HepG2 (cell line): Measurements from ENCODE around the gene TMIGD3. TPM values are rescaled to one million over a fixed set of nuclear protein-coding genes. Genes with fewer than 3 reads are reported as not detected.

Experiments
- ARNT2 ChIP-seq: sonication (generic); formaldehyde crosslinking; IDR thresholded peaks from 2 replicates; pipeline ENCODE4 v1.8.0; 2022; ENCODE audit warnings: mild to moderate bottlenecking, low read depth, missing genetic modification reagents, moderate library complexity
- GFI1 ChIP-seq: sonication (generic); formaldehyde crosslinking; IDR thresholded peaks from 2 replicates; pipeline ENCODE4 v1.5.0; 2020; ENCODE audit warnings: missing genetic modification reagents, mild to moderate bottlenecking, borderline replicate concordance
- GMEB1 ChIP-seq: sonication (generic); formaldehyde crosslinking; IDR thresholded peaks from 2 replicates; pipeline ENCODE4 v1.5.1; 2020; ENCODE audit warnings: missing genetic modification reagents, mild to moderate bottlenecking, borderline replicate concordance
- HNF4G ChIP-seq, 2 experiments: sonication (generic) in 1 of 2; formaldehyde crosslinking in 1 of 2; IDR thresholded peaks; 2 replicates each; pipeline versions ENCODE4 v1.4.0 to v1.6.1; 2011 to 2020; ENCODE audit warnings: borderline replicate concordance in 2 of 2, low read depth in 2 of 2, mild to moderate bottlenecking in 2 of 2, low read length in 1 of 2, missing genetic modification reagents in 1 of 2, moderate library complexity in 1 of 2
- JUNB ChIP-seq: sonication (generic); formaldehyde crosslinking; IDR thresholded peaks from 2 replicates; pipeline ENCODE4 v1.8.0; 2022; ENCODE audit warnings: missing genetic modification reagents, mild to moderate bottlenecking, borderline replicate concordance
- KAT8 ChIP-seq: IDR thresholded peaks from 2 replicates; pipeline ENCODE4 v1.6.1; 2016; ENCODE audit warnings: missing genetic modification reagents, missing compliant biosample characterization
- MXD4 ChIP-seq: IDR thresholded peaks from 2 replicates; pipeline ENCODE4 v1.6.1; 2016; ENCODE audit warnings: mild to moderate bottlenecking, missing biosample characterization, missing genetic modification reagents
- NR3C1 ChIP-seq: sonication (generic); formaldehyde crosslinking; IDR thresholded peaks from 2 replicates; pipeline ENCODE4 v1.4.0; 2020; ENCODE audit warnings: missing genetic modification reagents
- RARA ChIP-seq: IDR thresholded peaks from 2 replicates; pipeline ENCODE4 v1.6.1; 2016; ENCODE audit warnings: missing genetic modification reagents, missing compliant biosample characterization
- REPIN1 ChIP-seq: sonication (generic); formaldehyde crosslinking; IDR thresholded peaks from 2 replicates; pipeline ENCODE4 v1.8.0; 2022; ENCODE audit warnings: missing genetic modification reagents, low read depth, mild to moderate bottlenecking, borderline replicate concordance
- SALL2 ChIP-seq: sonication (generic); formaldehyde crosslinking; IDR thresholded peaks from 2 replicates; pipeline ENCODE4 v1.8.1; 2023; ENCODE audit warnings: mild to moderate bottlenecking, missing genetic modification reagents, inconsistent platforms
- TFDP1 ChIP-seq: IDR thresholded peaks from 2 replicates; pipeline ENCODE4 v1.6.1; 2016; ENCODE audit warnings: missing compliant biosample characterization, missing genetic modification reagents, borderline replicate concordance
- ZMAT3 ChIP-seq: sonication (generic); formaldehyde crosslinking; conservative IDR thresholded peaks from 2 replicates; pipeline ENCODE4 v1.7.0; 2021; ENCODE audit warnings: missing genetic modification reagents
- ZNF282 ChIP-seq: fragments of 450-650 bp; IDR thresholded peaks from 2 replicates; pipeline ENCODE4 v1.6.1; 2018; ENCODE audit not compliant: partially characterized antibody
- ZNF317 ChIP-seq: sonication (generic); formaldehyde crosslinking; IDR thresholded peaks from 2 replicates; pipeline ENCODE4 v1.5.0; 2020; ENCODE audit warnings: mild to moderate bottlenecking, missing genetic modification reagents
- ZNF713 ChIP-seq: sonication (generic); formaldehyde crosslinking; IDR thresholded peaks from 2 replicates; pipeline ENCODE4 v1.4.0; 2020; ENCODE audit warnings: mild to moderate bottlenecking, missing genetic modification reagents
- ZNF761 ChIP-seq: sonication (generic); formaldehyde crosslinking; conservative IDR thresholded peaks from 2 replicates; pipeline ENCODE4 v1.4.0; 2020; ENCODE audit warnings: mild to moderate bottlenecking, missing genetic modification reagents
- ZNF772 ChIP-seq: sonication (generic); formaldehyde crosslinking; IDR thresholded peaks from 2 replicates; pipeline ENCODE4 v1.5.0; 2020; ENCODE audit warnings: mild to moderate bottlenecking, missing genetic modification reagents
- ZSCAN20 ChIP-seq: sonication (generic); formaldehyde crosslinking; IDR thresholded peaks from 2 replicates; pipeline ENCODE4 v1.4.0; 2020; ENCODE audit warnings: missing genetic modification reagents, mild to moderate bottlenecking, borderline replicate concordance
- ZSCAN25 ChIP-seq: sonication (generic); formaldehyde crosslinking; IDR thresholded peaks from 2 replicates; pipeline ENCODE4 v1.8.0; 2022; ENCODE audit warnings: mild to moderate bottlenecking, missing genetic modification reagents
- polyA plus RNA-seq, 8 experiments: library from polyadenylated mRNA; depleted of rRNA in 3 of 8; stranded (reverse) in 7 of 8; unstranded in 1 of 8; fragments of >200 nt; fragmentation: Illumina TruSeq in 4 of 8; extraction: Trizol in 4 of 8; gene quantifications; 2 replicates each; pipeline versions ENCODE4 v1.2.1 to v1.2.3, GENCODE V29; 2011 to 2016; ENCODE audit warnings: low read depth in 4 of 8, missing spikeins in 1 of 8, mixed read lengths in 1 of 8; ENCODE audit not compliant: insufficient read depth in 1 of 8
- total RNA-seq, 5 experiments: library from RNA; depleted of rRNA; stranded (reverse); fragments of >200 nt; fragmentation: Illumina TruSeq; extraction: Trizol; gene quantifications; 2 replicates each; pipeline ENCODE4 v1.2.3, GENCODE V29; 2016; ENCODE audit warnings: low read depth in 1 of 5
- TF ChIP-seq, protein P1 (sequence below): sonication (generic); formaldehyde crosslinking; IDR thresholded peaks from 2 replicates; pipeline ENCODE4 v1.4.0; 2020; ENCODE audit warnings: missing genetic modification reagents
- TF ChIP-seq, protein P2 (sequence below): IDR thresholded peaks from 2 replicates; pipeline ENCODE4 v1.6.1; 2016; ENCODE audit warnings: missing compliant biosample characterization, missing genetic modification reagents, borderline replicate concordance

TMIGD3 gene
- total and polyA plus RNA-seq, 2 of the 13 experiments (the other 11 are each of a cell fraction or from before 2014, with no cell fraction given), result not detected

GRCh38 chr1:111507411-111508201 is 4.2 kb upstream of the TMIGD3 start (continued):
- TF ChIP-seq, protein P1, sequence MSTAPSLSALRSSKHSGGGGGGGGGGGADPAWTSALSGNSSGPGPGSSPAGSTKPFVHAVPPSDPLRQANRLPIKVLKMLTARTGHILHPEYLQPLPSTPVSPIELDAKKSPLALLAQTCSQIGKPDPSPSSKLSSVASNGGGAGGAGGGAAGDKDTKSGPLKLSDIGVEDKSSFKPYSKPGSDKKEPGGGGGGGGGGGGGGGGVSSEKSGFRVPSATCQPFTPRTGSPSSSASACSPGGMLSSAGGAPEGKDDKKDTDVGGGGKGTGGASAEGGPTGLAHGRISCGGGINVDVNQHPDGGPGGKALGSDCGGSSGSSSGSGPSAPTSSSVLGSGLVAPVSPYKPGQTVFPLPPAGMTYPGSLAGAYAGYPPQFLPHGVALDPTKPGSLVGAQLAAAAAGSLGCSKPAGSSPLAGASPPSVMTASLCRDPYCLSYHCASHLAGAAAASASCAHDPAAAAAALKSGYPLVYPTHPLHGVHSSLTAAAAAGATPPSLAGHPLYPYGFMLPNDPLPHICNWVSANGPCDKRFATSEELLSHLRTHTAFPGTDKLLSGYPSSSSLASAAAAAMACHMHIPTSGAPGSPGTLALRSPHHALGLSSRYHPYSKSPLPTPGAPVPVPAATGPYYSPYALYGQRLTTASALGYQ, result no peak
- TF ChIP-seq ZNF713 (peak; percentile 74; the same call in 1 of the 2 replicates), REPIN1 (CRISPR knock-in tag) (0 out of 2 replicates have a peak, but pooled peaks have one; percentile 61), ZNF772 (CRISPR knock-in tag) (0 out of 2 replicates have a peak, but pooled peaks have one; percentile 39), NR3C1 (CRISPR knock-in tag) (no peak), GMEB1 (peak; percentile 20; the same call in 1 of the 2 replicates), ZMAT3 (CRISPR knock-in tag) (0 out of 2 replicates have a peak, but pooled peaks have one; percentile 65), TFDP1 (peak; percentile 30; the same call in 1 of the 2 replicates), ARNT2 (CRISPR knock-in tag) (peak; percentile 83; the same call in 1 of the 2 replicates), ZNF282 (no peak), ZSCAN25 (CRISPR knock-in tag) (no peak; the same call in 1 of the 2 replicates), RARA (CRISPR knock-in tag) (0 out of 2 replicates have a peak, but pooled peaks have one; percentile 22), ZNF317 (CRISPR knock-in tag) (0 out of 2 replicates have a peak, but pooled peaks have one; percentile 82), ZSCAN20 (CRISPR knock-in tag) (0 out of 2 replicates have a peak, but pooled peaks have one; percentile 24), GFI1 (CRISPR knock-in tag) (no peak), HNF4G (IDR thresholded peaks at IDR 0.05; ENCODE audit: borderline replicate concordance, low read depth, low read length) (no peak), HNF4G (CRISPR knock-in tag; IDR thresholded peaks at IDR 0.05; ENCODE audit: borderline replicate concordance, low read depth) (peak; percentile 77), SALL2 (CRISPR knock-in tag) (0 out of 2 replicates have a peak, but pooled peaks have one; percentile 81), MXD4 (CRISPR knock-in tag) (peak; percentile 57; the same call in 1 of the 2 replicates), JUNB (CRISPR knock-in tag) (no peak), KAT8 (peak; percentile 46; the same call in 1 of the 2 replicates), ZNF761 (no peak)
- TF ChIP-seq, protein P2, sequence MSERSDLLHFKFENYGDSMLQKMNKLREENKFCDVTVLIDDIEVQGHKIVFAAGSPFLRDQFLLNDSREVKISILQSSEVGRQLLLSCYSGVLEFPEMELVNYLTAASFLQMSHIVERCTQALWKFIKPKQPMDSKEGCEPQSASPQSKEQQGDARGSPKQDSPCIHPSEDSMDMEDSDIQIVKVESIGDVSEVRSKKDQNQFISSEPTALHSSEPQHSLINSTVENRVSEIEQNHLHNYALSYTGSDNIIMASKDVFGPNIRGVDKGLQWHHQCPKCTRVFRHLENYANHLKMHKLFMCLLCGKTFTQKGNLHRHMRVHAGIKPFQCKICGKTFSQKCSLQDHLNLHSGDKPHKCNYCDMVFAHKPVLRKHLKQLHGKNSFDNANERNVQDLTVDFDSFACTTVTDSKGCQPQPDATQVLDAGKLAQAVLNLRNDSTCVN (CRISPR knock-in tag), result peak; percentile 71; the same call in 1 of the 2 replicates
